ENCODE data around the gene GATM.
"Not testable (repeated sequence)": the region's sequence is repeated elsewhere in the genome, so short reads cannot be mapped to it uniquely, and the experiment has no call there.

Gene GATM

GRCh38 chr15:45320581-45321205, 57.7 kb downstream of the GATM start:
- no peak overlapping the region for H3K4me3 ChIP-seq (ENCODE audit: low read length)
- no peak for DNase-seq (ENCODE audit: low read depth, low spot score)

GRCh38 chr15:45319472-45320214, 58.7 kb downstream of the GATM start:
- DNase-seq (ENCODE audit: low read depth, low spot score), result no peak
- H3K4me3 ChIP-seq (ENCODE audit: low read length), result no peak overlapping the region

DNA sequence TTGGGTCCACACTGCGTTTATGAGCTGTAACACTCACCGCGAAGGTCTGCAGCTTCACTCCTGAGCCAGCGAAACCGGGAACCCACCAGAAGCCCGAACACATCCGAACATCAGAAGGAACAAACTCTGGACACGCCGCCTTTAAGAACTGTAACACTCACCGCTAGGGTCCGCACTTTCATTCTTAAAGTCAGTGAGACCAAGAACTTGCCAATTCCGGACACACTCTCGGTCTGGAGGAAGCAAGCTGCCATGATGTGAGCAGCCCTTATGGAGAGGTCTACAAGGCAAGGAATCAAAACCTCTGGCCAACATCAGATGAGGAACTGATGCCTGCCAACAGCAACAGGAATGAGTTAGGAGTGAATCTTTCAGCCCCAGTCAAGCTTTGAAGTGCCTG, 63.4 kb downstream of the GATM start:
- no peak overlapping the region for H3K4me3 ChIP-seq (ENCODE audit: low read length)
- DNase-seq (ENCODE audit: low read depth, low spot score), result no peak

- H3K4me3 ChIP-seq (ENCODE audit: low read length); DNase-seq (ENCODE audit: low read depth, low spot score): not testable (repeated sequence)
Measured at GRCh38 chr15:45314117-45314516, 64.2 kb downstream of the GATM start.
